ENCODE results near the gene BPIFA1.

The BPIFA1 gene

GRCh38 chr20:33280775-33281174, 45.0 kb downstream of the BPIFA1 start:
- no peak for DNase-seq (ENCODE audit: extremely low spot score)
- ChIA-PET POLR2A (no interaction called here), CTCF (no interaction called here)
- TF ChIP-seq NFRKB (IDR thresholded peaks at IDR 0.05) = no peak
- TF ChIP-seq LEF1 (IDR thresholded peaks at IDR 0.05; ENCODE audit: borderline replicate concordance) = no peak
- no peak for TF ChIP-seq HDGF (IDR thresholded peaks at IDR 0.05; ENCODE audit: borderline replicate concordance)
- TF ChIP-seq FOXM1 (IDR thresholded peaks at IDR 0.05; ENCODE audit: borderline replicate concordance) = no peak

GRCh38 chr20:33281550-33282146, 45.9 kb downstream of the BPIFA1 start:
- CTCF ChIA-PET = no interaction called here
- POLR2A ChIA-PET = no interaction called here
- TF ChIP-seq SP1 (IDR thresholded peaks at IDR 0.05) = no peak
- TF ChIP-seq FOXM1 (IDR thresholded peaks at IDR 0.05; ENCODE audit: borderline replicate concordance) = no peak
- no peak for TF ChIP-seq LEF1 (IDR thresholded peaks at IDR 0.05; ENCODE audit: borderline replicate concordance)
- no peak for TF ChIP-seq BHLHE40 (IDR thresholded peaks at IDR 0.05; ENCODE audit: borderline replicate concordance)
- TF ChIP-seq HDGF (IDR thresholded peaks at IDR 0.05; ENCODE audit: borderline replicate concordance) = no peak
- no peak for TF ChIP-seq L3MBTL2 (conservative IDR thresholded peaks at IDR 0.05)
- TF ChIP-seq ARNT (IDR thresholded peaks at IDR 0.05) = no peak
- TF ChIP-seq CTBP1 (IDR thresholded peaks at IDR 0.05; ENCODE audit: borderline replicate concordance) = no peak
- TF ChIP-seq FOXK2 (IDR thresholded peaks at IDR 0.05) = no peak
- TF ChIP-seq FOXA1 (IDR thresholded peaks at IDR 0.05) = no peak
- TF ChIP-seq ELF4 (IDR thresholded peaks at IDR 0.05) = no peak

DNA sequence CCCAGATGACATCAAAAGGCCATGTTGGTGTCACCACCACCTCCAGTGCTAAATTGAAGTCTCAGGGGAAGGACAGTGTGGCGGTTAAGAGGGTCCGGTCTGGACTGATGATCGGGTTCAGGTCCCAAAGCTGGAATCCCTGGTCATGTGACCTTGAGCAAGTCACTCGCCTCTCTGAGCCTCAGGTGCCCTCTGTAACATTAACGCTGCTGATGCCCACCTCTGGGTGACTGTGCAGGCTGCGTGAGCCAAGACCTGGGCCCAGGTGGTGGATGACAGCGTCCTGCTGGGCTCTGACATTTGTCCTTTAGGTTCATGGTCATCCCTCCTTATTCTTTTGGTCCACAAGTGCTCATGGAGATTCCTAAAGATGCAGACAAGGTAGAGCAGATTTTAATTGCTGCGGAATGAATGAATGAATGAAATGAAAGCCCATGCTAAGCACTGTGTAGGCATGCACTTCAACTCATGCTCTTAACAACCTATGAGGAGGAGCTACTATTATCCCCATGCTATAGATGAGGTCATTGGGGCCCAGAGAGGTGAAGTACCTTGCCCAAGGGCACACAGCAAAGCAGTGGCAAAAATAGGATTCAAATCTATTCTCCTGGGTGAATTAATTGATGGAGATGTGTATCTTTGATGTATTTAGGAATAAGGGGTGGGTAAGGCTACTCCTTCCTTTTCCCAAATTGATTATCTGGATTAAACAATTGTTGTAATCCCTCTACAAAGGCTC, 46.6 kb downstream of the BPIFA1 start:
- TF ChIP-seq FOXA1 (IDR thresholded peaks at IDR 0.05) (no peak), SUZ12 (IDR thresholded peaks at IDR 0.05) (no peak), FOXK2 (IDR thresholded peaks at IDR 0.05) (no peak), FOXM1 (IDR thresholded peaks at IDR 0.05; ENCODE audit: borderline replicate concordance) (no peak), CTBP1 (IDR thresholded peaks at IDR 0.05; ENCODE audit: borderline replicate concordance) (no peak), BHLHE40 (IDR thresholded peaks at IDR 0.05; ENCODE audit: borderline replicate concordance) (no peak), SP1 (IDR thresholded peaks at IDR 0.05) (no peak), HDGF (IDR thresholded peaks at IDR 0.05; ENCODE audit: borderline replicate concordance) (no peak), L3MBTL2 (conservative IDR thresholded peaks at IDR 0.05) (no peak), ZNF384 (IDR thresholded peaks at IDR 0.05) (no peak), NFRKB (IDR thresholded peaks at IDR 0.05) (no peak), ARNT (IDR thresholded peaks at IDR 0.05) (no peak)
- TF ChIP-seq, protein P1, sequence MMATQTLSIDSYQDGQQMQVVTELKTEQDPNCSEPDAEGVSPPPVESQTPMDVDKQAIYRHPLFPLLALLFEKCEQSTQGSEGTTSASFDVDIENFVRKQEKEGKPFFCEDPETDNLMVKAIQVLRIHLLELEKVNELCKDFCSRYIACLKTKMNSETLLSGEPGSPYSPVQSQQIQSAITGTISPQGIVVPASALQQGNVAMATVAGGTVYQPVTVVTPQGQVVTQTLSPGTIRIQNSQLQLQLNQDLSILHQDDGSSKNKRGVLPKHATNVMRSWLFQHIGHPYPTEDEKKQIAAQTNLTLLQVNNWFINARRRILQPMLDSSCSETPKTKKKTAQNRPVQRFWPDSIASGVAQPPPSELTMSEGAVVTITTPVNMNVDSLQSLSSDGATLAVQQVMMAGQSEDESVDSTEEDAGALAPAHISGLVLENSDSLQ (IDR thresholded peaks at IDR 0.05) = no peak
- POLR2A ChIA-PET = no interaction called here
- CTCF ChIA-PET = no interaction called here

More at GRCh38 chr20:33281550-33282146, 45.9 kb downstream of the BPIFA1 start:
- no peak for DNase-seq (ENCODE audit: extremely low spot score)

DNA sequence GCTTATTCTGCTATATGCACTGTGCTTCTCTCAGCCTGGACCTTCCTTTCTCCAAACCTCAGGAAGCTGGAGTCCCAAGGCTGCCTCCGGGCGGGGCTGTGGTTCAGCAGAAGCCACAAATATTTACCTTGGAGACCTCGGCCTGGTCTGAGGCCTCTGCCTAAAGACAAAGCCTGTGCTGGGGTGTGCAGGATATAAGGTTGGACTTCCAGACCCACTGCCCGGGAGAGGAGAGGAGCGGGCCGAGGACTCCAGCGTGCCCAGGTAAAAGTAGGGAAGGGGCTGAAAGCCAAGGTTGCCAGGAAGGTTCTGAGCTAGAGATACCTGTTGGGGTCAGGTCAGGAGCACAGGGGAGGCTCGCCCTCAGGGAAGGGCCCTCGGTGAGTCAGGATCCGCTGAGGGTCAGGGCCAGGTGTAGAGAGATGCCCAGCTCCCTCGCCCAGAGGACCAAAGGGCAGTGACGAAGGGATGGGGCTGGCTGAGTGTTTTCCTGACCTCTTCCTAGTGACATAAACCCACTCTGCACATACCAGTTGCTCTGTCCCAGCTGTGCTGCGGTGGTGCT, 47.3 kb downstream of the BPIFA1 start, which contains the start of gene BPIFB1:
TSS of gene BPIFB1 (plus strand) at position 224 of the 565 bp plus-strand sequence. CDS start 2,860 bp downstream, outside the sequence.
- CTCF ChIA-PET = no interaction called here
- TF ChIP-seq ARNT (IDR thresholded peaks at IDR 0.05) (no peak), FOXA1 (IDR thresholded peaks at IDR 0.05) (no peak), BHLHE40 (IDR thresholded peaks at IDR 0.05; ENCODE audit: borderline replicate concordance) (no peak), NFRKB (IDR thresholded peaks at IDR 0.05) (no peak), L3MBTL2 (conservative IDR thresholded peaks at IDR 0.05) (no peak), ZNF384 (IDR thresholded peaks at IDR 0.05) (no peak), TARDBP (IDR thresholded peaks at IDR 0.05) (no peak), LEF1 (IDR thresholded peaks at IDR 0.05; ENCODE audit: borderline replicate concordance) (no peak)
- TF ChIP-seq, protein P1 (IDR thresholded peaks at IDR 0.05) = no peak
- POLR2A ChIA-PET = no interaction called here
- DNase-seq (ENCODE audit: extremely low spot score) = no peak

More for the DNA sequence above, 46.6 kb downstream of the BPIFA1 start:
- no peak for DNase-seq (ENCODE audit: extremely low spot score)

- POLR2A ChIA-PET = no interaction called here
- no peak for DNase-seq (ENCODE audit: extremely low spot score)
- CTCF ChIA-PET = no interaction called here
- no peak for TF ChIP-seq ZNF384 (IDR thresholded peaks at IDR 0.05)
- no peak for TF ChIP-seq TARDBP (IDR thresholded peaks at IDR 0.05)
- no peak for TF ChIP-seq SP1 (IDR thresholded peaks at IDR 0.05)
- TF ChIP-seq BHLHE40 (IDR thresholded peaks at IDR 0.05; ENCODE audit: borderline replicate concordance) = no peak
- TF ChIP-seq, protein P1 (IDR thresholded peaks at IDR 0.05) = no peak
- TF ChIP-seq ELF4 (IDR thresholded peaks at IDR 0.05) = no peak
Observed at GRCh38 chr20:33284284-33284683, 48.5 kb downstream of the BPIFA1 start.

DNA sequence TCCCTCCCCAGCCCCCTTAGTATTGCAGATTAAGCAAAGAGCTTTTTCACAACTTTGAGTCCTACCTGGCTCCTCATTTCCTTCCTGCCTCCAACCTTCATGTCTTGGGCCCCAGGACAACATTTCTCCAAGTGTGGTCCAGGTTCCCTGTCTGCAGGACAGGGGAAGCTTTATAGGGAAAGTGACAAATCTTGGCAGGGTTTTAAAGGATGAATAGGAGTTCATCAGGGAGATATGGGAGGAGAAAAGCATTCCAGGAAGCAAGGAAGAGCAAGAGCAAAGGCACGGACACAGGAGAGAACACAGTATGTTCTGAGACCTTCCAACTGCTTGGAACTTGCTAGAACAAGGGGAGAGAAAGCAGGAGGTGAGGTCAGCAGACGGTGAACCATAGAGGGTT, 49.1 kb downstream of the BPIFA1 start:
- DNase-seq (ENCODE audit: extremely low spot score) = no peak
- TF ChIP-seq LEF1 (IDR thresholded peaks at IDR 0.05; ENCODE audit: borderline replicate concordance) = no peak
- no peak for TF ChIP-seq FOXM1 (IDR thresholded peaks at IDR 0.05; ENCODE audit: borderline replicate concordance)
- TF ChIP-seq CTBP1 (IDR thresholded peaks at IDR 0.05; ENCODE audit: borderline replicate concordance) = no peak
- TF ChIP-seq, protein P1 (IDR thresholded peaks at IDR 0.05) = no peak
- POLR2A ChIA-PET = no interaction called here
- CTCF ChIA-PET = no interaction called here

Data from HEK293T (cell line).